HEK293T (cell line): ENCODE measurements around the gene RPL26.
"Not testable (repeated sequence)": the region's sequence is repeated elsewhere in the genome, so short reads cannot be mapped to it uniquely, and the experiment has no call there.

Experiments
- CTCF ChIA-PET: fragments of 350-600 bp; formaldehyde crosslinking; extraction: SDS; loops from one replicate; lab custom pipeline; 2021; ENCODE audit warnings: antibody characterized with exemption, inconsistent platforms; lab: Yijun Ruan, JAX
- POLR2A ChIA-PET: fragments of 350-600 bp; formaldehyde crosslinking; extraction: SDS; loops from one replicate; lab custom pipeline; 2020; ENCODE audit warnings: antibody characterized with exemption, inconsistent platforms; lab: Yijun Ruan, JAX
- DNase-seq: peaks from one replicate; pipeline ENCODE4 v3.0.0; 2012; ENCODE audit warnings: mixed read lengths; ENCODE audit errors: extremely low spot score
- ARNT ChIP-seq: fragments of 450-650 bp; IDR thresholded peaks from 2 replicates; pipeline ENCODE4 v1.6.1; 2017; ENCODE audit warnings: mild to moderate bottlenecking
- BHLHE40 ChIP-seq: fragments of 450-650 bp; IDR thresholded peaks from 2 replicates; pipeline ENCODE4 v1.6.1; 2016; ENCODE audit warnings: mild to moderate bottlenecking, moderate library complexity, borderline replicate concordance
- CTBP1 ChIP-seq: fragments of 450-650 bp; IDR thresholded peaks from 2 replicates; pipeline ENCODE4 v1.6.1; 2016; ENCODE audit warnings: borderline replicate concordance
- ELF4 ChIP-seq: fragments of 450-650 bp; IDR thresholded peaks from 2 replicates; pipeline ENCODE4 v1.6.1; 2017; ENCODE audit warnings: antibody characterized with exemption
- FOXA1 ChIP-seq: fragments of 450-650 bp; IDR thresholded peaks from 2 replicates; pipeline ENCODE4 v1.6.1; 2016; ENCODE audit warnings: mild to moderate bottlenecking
- FOXK2 ChIP-seq: fragments of 450-650 bp; IDR thresholded peaks from 2 replicates; pipeline ENCODE4 v1.6.1; 2016; ENCODE audit warnings: mild to moderate bottlenecking
- FOXM1 ChIP-seq: fragments of 450-650 bp; IDR thresholded peaks from 2 replicates; pipeline ENCODE4 v1.6.1; 2017; ENCODE audit warnings: mild to moderate bottlenecking, borderline replicate concordance
- HDGF ChIP-seq: fragments of 450-650 bp; IDR thresholded peaks from 2 replicates; pipeline ENCODE4 v1.6.1; 2017; ENCODE audit warnings: antibody characterized with exemption, borderline replicate concordance
- L3MBTL2 ChIP-seq: fragments of 450-650 bp; conservative IDR thresholded peaks from 2 replicates; pipeline ENCODE4 v1.6.1; 2016; ENCODE audit warnings: mild to moderate bottlenecking
- LEF1 ChIP-seq: fragments of 450-650 bp; IDR thresholded peaks from 2 replicates; pipeline ENCODE4 v1.6.1; 2017; ENCODE audit warnings: mild to moderate bottlenecking, borderline replicate concordance
- NFRKB ChIP-seq: fragments of 450-650 bp; IDR thresholded peaks from 2 replicates; pipeline ENCODE4 v1.6.1; 2016; ENCODE audit warnings: mild to moderate bottlenecking, moderate library complexity
- PKNOX1 ChIP-seq: fragments of 450-650 bp; IDR thresholded peaks from 2 replicates; pipeline ENCODE4 v1.6.1; 2016
- SP1 ChIP-seq: fragments of 450-650 bp; IDR thresholded peaks from 2 replicates; pipeline ENCODE4 v1.6.1; 2017
- SUZ12 ChIP-seq: fragments of 450-650 bp; IDR thresholded peaks from 2 replicates; pipeline ENCODE4 v1.6.1; 2016; ENCODE audit warnings: mild to moderate bottlenecking
- TARDBP ChIP-seq: fragments of 450-650 bp; IDR thresholded peaks from 2 replicates; pipeline ENCODE4 v1.6.1; 2016
- ZNF384 ChIP-seq: fragments of 450-650 bp; IDR thresholded peaks from 2 replicates; pipeline ENCODE4 v1.6.1; 2016

RPL26 gene

DNA sequence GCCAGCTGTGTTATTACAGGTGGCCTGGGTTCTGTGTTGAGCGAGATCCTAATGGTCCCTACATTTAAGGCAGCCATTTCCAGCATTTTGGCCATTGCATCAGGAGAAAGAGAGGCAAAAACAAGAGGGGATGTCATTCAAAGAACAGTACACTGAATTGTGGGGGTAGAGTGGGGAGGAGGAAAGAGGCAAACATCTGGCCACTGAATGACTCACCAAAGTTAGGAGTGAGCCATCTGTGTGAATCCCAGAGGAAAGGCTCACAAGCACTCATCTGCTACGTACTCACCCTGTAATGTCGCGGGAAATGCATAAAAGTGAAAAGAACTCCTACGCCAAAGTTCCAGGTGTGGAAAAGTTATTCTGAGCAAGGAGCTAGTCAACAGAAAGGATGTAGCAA, 23.2 kb downstream of the RPL26 start:
- ChIA-PET CTCF (no interaction called here), POLR2A (interaction anchor here (0.9 to 1.7 kb wide), 5 partner anchors 9 to 22 kb away, joined by 3 to 4 read pairs (median 4); partner anchors contain the start of gene KRABD2)
- no peak for DNase-seq

GRCh38 chr17:8357910-8358309, 25.1 kb downstream of the RPL26 start:
- CTCF ChIA-PET, result no interaction called here

More for the DNA sequence above, 23.2 kb downstream of the RPL26 start:
- TF ChIP-seq L3MBTL2, result no peak
- TF ChIP-seq ELF4, result no peak
- no peak for TF ChIP-seq PKNOX1
- no peak for TF ChIP-seq FOXA1
- no peak for TF ChIP-seq LEF1

GRCh38 chr17:8354236-8354635, 28.8 kb downstream of the RPL26 start:
- CTCF ChIA-PET, result interaction anchor here (0.5 kb wide), 1 partner anchor 478 kb away, joined by 3 read pairs; no protein-coding TSS in a partner anchor

More at GRCh38 chr17:8357910-8358309, 25.1 kb downstream of the RPL26 start:
- TF ChIP-seq LEF1 (no peak), ARNT (no peak), ELF4 (no peak), SP1 (no peak), FOXM1 (no peak), HDGF (no peak), BHLHE40 (no peak), SUZ12 (no peak), PKNOX1 (no peak), TARDBP (no peak), FOXA1 (no peak), NFRKB (no peak), ZNF384 (no peak), CTBP1 (no peak)
- POLR2A ChIA-PET, result interaction anchor here (0.6 kb wide), 1 partner anchor 53 kb away, joined by 4 read pairs; no protein-coding TSS in a partner anchor
- no peak for DNase-seq

DNA sequence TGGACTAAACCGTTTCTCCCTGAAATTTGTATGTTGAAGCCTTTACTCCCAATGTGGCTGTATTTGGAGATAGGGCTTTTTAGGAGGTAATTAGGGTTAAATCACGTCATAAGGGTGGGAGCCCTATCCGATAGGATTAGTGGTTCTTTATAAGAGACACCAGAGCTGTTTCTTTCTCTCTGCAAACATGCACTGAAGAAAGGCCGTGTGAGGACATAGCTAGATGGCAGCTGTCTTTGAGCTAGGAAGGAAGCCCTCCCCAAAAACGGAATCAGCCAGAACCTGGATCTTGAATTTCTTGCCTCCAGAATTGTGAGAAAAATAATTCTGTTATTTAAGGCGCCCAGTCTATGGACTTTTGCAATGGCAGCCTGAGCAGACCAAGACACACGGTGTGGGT, 29.3 kb downstream of the RPL26 start:
- ChIA-PET CTCF (interaction anchor here (0.5 kb wide), 1 partner anchor 478 kb away, joined by 3 read pairs; no protein-coding TSS in a partner anchor), POLR2A (no interaction called here)
- DNase-seq, result no peak
- TF ChIP-seq ARNT, result no peak
- TF ChIP-seq CTBP1, result no peak
- no peak for TF ChIP-seq LEF1

More at GRCh38 chr17:8354236-8354635, 28.8 kb downstream of the RPL26 start:
- no peak for TF ChIP-seq SUZ12
- no peak for TF ChIP-seq LEF1
- TF ChIP-seq ELF4, result no peak
- no peak for TF ChIP-seq FOXA1
- no peak for TF ChIP-seq TARDBP
- DNase-seq, result no peak
- POLR2A ChIA-PET, result no interaction called here

DNA sequence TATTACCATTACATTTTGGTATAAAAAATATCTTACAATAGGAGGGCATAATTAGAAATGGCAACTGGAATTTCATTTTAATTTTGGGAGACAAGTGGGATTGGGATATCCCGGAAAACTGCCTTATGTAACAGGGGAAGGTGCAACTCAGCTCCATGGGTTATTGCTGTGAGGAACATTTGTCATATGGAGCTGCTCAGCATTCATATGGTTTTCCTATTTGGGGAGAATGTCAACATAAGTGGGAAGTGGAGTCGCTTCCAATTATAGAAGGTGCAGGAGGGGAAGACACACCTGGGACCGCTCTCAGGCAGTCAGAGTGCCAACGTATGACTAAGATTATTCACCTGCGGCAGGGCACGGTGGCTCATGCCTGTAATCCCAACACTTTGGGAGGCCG, 32.7 kb downstream of the RPL26 start:
- no peak for TF ChIP-seq ZNF384
- no peak for TF ChIP-seq ARNT
- no peak for TF ChIP-seq TARDBP
- TF ChIP-seq LEF1, result no peak
- DNase-seq, result no peak
- ChIA-PET CTCF (no interaction called here), POLR2A (no interaction called here)

- CTCF ChIA-PET, POLR2A ChIA-PET: not testable (repeated sequence)
Measured at GRCh38 chr17:8347001-8347400, 36.0 kb downstream of the RPL26 start.

DNA sequence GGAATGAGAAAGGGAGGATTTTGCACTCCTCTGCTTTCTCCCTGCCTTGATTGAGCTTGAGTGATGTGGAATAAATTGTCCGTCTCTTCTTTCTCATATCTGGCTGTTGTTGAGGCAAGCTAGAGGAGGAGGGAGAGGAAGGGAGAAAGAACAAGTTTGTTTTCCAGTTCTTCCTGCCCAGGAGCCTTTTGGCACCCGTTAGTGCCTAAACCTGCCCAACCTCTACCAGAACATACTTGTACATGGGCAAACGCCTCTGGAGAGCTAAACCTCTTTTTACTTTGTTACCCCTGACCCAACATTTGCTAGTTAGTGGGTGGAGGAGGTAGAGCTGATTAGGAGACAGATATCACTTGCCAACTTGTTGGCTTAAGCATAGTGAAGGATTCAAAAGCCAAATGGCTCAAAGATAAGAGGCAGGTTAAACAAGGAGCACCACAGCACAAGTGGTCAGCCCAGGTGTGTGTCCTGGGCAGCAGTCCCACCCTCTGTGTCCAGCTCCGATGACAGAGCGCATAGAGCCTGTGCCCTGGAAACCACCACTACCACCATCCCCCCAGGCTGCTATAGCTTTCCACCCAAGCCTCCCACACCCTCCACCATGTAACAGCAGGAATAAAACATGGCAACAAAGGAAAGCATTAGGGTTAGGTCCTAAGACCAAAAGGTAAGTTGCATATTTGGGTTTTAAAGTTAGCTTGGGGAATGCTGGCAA, 36.9 kb downstream of the RPL26 start:
- no peak for DNase-seq
- CTCF ChIA-PET, result no interaction called here

More at GRCh38 chr17:8347001-8347400, 36.0 kb downstream of the RPL26 start:
- not testable (repeated sequence) for DNase-seq

More for the DNA sequence above, 36.9 kb downstream of the RPL26 start:
- no peak for TF ChIP-seq CTBP1
- no peak for TF ChIP-seq PKNOX1
- TF ChIP-seq FOXM1, result no peak
- no peak for TF ChIP-seq FOXK2
- no peak for TF ChIP-seq ARNT
- TF ChIP-seq L3MBTL2, result no peak
- POLR2A ChIA-PET, result interaction anchor here (1.2 to 1.4 kb wide), 2 partner anchors 13 to 31 kb away, joined by 3 to 4 read pairs; partner anchors contain the start of gene KRABD2
